NCI-H2227 treated with DMSO at 0.1 percent for 48 hours (cell line): ENCODE results near the gene KCNJ10.

Source experiments
- DNase-seq: peaks from one replicate; lab custom pipeline; 2025; lab: John Stamatoyannopoulos, UW

Gene KCNJ10

GRCh38 chr1:160083968-160084770, 14.2 kb upstream of the KCNJ10 start:
- no peak for DNase-seq

DNA sequence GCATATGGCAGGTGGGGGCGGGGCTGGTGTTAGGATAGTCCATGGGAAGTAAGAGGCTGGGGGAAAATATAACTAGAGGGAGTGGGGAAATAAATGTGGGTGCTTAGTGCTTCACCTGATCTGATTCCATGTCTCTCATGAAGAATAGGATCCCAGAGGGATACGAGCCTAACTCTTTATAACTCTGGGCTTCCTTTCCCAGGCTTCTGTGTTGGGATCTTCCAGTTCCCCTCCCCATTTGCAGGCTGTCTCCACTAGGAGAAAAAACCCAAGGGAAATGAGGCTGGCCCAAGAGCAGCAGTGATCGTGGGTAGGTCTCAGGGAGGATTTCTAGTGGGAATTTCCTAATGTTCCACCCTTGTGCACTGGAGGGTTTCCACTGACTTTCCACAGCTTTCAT, 13.0 kb upstream of the KCNJ10 start:
- DNase-seq, result no peak

- no peak for DNase-seq
These were observed 12.5 kb upstream of the KCNJ10 start for GRCh38 chr1:160082487-160082886.

DNA sequence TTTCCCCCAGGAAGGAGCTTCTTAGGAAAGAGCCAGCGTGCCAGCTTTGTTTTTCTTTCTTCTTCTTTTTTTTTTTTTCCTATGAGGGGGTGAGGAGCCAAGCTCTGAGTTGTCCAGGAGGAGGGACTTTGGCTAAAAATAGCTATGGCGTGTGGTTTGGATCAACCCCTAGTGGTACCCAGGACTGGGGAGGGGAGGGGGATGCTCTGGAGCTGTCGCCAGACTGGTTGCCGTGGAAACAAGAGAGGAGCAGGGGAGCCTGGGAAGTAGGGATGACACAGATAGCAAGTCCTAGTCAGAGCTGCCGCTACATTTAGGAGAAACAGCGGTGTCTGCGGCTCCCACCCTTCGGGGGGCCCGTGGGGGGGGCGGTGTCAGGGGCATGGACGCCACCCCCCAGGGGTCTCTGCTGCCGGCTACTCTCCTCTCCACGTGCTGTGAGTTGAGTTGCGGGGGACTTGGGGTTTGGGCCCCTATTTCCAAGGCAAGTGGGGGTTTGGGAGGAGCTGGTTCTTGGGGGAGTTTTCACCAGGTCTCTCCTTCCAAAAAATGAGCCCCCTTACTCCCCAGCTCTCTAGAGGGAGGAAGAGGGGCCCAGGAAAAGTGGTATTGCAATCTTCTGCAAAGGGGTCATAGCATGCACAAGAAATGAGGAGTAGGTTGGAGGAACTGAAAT, 11.4 kb upstream of the KCNJ10 start, which contains the start of gene KCNJ9:
TSS of gene KCNJ9 (plus strand) at position 278 of the 676 bp plus-strand sequence. CDS start 2,493 bp downstream, outside the sequence.
- DNase-seq, result peak; percentile 84

DNA sequence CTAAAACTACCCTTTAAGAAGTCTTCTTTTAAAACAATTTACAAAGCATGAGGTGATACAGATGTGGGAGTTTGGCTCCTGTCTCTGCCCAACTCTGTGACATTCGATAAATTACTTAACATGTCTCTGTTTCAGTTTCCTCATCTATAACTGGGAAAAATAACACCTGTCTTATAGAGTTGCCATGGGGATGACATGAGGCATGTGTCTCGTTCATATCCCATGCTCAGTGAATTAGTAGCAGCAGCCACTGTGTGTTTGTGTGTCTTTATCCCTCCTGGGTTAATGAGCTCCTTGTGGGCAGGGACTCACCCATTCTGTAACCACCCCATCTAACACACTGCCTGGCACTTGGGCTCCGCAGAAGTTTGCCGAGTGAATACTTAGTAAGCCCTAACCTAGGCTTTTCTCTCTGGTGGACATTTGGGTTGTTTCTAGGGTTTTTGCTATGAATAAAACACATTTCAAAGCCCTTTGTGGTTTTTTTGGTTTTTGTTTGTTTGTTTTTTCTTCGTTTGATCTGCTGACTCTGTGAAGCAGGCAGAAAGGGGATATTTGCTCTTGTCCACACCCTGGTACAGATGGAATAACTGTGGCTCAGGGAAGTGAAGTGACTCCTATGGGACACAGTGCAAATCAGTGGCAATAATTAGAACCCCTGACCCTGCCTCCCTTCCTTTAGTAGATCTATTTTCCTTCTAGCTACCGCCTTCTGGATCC, 10.6 kb upstream of the KCNJ10 start:
- DNase-seq, result no peak

GRCh38 chr1:160079448-160079847, 9.5 kb upstream of the KCNJ10 start:
- no peak for DNase-seq

- no peak for DNase-seq
These were observed 8.7 kb upstream of the KCNJ10 start for GRCh38 chr1:160078512-160079195.

DNA sequence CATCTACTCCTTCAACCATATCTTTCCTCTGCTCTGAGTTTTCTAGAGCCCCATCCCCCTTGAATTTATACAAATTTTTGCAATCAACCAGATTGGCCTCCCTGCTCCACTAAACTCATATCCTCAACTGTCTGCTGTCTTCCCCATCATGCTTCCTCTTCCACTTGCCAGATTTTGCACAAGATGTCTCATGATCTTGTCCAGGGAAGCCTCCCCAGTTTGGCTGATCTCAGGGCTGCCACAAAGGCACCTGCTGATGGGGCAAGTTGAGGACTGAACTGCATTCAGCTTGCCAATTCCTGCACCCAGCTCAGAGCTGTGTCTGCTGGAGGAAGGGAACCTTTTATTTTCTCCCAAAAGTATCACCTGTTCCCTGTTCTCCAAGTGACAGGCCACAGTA, 7.5 kb upstream of the KCNJ10 start:
- DNase-seq, result no peak

- DNase-seq, result no peak
These were observed 6.3 kb upstream of the KCNJ10 start for GRCh38 chr1:160076295-160076694.

DNA sequence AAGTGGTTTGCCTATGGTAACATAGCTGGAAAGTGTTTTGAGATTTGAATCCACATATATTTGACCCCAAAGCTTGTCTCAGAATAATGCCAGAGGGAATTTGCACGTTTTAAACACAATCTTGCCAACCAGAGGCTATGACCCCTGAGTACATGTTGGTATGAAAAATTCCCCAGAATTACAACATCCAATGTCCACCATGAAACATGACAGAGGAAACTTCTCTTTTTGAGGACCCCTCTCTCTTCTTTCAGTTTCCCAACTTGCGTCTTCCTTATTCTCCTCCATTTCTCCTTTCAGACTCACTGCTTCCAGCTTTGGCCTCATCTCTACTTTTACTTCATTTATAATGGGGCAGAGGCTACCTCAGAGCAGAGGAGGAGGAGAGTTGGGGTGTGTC, 5.9 kb upstream of the KCNJ10 start:
- DNase-seq, result no peak

DNA sequence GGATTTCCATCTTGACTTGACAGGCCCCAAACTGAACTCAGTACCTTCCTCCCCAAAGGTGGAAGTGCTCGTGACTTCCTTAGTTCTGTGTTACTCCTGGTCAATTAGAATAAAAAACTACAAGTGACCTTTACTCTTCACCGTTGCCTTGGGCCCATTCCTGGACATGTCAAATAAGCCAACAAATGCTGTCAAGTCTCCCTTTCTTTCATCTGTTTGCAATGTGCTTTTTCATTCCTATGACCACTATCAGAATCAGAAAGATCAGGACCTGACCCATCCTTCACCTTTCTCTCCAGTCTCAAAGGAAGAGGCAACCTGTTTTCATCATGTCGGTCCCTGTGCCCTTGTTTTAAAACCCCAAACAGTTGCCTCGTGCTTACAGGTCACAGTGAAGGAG, 4.9 kb upstream of the KCNJ10 start:
- DNase-seq, result no peak

GRCh38 chr1:160071289-160071688, 1.3 kb upstream of the KCNJ10 start:
- no peak for DNase-seq

- DNase-seq, result peak; percentile 79
These were observed 543 bp upstream of the KCNJ10 start for GRCh38 chr1:160070243-160071163.

- no peak for DNase-seq
These were observed 1.7 kb downstream of the KCNJ10 start for GRCh38 chr1:160068225-160068624.

- DNase-seq, result no peak
These were observed 2.9 kb downstream of the KCNJ10 start for GRCh38 chr1:160066829-160067745.

DNA sequence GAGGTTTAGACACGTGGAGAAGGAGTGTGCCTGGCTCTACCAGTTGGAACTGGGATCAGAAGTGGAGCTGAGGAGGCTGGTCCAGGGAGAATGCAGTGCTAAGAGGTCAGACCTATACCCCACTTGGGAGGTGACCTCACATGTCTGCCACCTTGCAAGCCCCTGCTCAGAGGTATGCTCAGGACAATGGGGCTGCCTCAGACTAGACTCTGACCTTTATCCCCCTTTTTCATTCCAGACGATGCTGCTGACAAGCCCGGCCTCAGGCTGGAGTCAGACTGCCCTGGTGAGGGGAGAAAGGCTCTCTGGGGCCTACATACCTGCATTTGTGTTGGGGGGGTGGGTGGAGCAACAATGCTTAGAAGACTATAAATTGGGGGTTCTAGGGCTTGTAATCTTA, 5.2 kb downstream of the KCNJ10 start:
- no peak for DNase-seq

DNA sequence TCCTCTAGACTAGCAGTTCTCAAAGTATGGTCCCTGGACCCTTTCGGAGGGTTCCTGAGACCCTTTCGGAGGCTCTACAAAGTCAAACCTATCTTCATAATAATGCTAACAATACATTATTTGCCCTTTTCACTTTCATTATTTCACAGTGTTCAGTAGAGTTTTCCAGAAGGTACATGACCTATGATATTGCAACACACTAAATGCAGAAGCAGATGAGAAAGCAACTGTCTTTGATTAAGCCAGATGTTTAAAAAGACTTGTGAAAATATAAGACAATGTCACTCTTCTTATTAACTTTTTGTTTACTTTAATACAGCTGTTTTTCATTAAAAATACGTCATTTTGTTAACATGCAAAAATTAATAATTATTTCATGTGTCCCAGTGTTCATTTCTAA, 5.8 kb downstream of the KCNJ10 start:
- DNase-seq, result no peak

DNA sequence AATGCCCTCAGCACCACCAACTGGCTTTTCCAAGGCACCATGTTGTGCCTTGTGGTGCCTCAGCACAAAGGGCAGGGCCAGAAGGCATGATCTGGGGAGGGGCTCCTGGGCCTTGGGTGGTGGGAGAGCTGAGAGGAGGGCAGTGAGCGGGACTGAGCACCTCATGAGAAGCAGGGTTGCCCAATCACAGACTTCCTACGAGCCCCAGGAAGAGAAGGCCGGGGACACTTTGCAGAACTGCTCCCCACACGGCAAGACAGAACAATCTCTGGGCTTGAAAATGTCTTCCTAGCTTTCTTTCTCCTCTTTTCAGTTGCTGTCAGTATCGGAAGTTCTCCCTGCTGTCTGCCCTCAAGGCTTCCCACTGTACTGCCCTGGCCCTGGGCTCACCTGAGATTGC, 6.8 kb downstream of the KCNJ10 start:
- DNase-seq, result no peak

- no peak for DNase-seq
These were observed 7.8 kb downstream of the KCNJ10 start for GRCh38 chr1:160062230-160062532.
